ENCODE measurements around the gene AKT3.

DNA sequence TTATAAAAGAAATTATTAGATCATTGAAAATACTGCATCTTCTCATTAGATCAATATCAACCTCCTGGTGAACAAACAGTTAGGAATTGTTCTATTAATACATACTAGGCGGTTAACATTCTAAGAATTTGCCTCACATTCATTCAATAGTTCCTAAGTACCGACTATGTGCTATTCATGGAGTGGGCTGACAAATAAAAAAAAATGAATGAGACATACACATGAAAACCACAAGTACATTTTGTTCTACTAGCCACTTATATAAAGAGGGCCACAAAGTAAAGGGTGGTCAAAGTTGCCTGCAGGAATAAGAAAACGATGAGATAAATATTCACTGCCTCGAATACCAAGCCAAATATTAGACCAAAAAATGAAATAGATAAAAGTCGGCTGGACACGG lies 299.8 kb downstream of the AKT3 start:
- TF ChIP-seq, protein P1, sequence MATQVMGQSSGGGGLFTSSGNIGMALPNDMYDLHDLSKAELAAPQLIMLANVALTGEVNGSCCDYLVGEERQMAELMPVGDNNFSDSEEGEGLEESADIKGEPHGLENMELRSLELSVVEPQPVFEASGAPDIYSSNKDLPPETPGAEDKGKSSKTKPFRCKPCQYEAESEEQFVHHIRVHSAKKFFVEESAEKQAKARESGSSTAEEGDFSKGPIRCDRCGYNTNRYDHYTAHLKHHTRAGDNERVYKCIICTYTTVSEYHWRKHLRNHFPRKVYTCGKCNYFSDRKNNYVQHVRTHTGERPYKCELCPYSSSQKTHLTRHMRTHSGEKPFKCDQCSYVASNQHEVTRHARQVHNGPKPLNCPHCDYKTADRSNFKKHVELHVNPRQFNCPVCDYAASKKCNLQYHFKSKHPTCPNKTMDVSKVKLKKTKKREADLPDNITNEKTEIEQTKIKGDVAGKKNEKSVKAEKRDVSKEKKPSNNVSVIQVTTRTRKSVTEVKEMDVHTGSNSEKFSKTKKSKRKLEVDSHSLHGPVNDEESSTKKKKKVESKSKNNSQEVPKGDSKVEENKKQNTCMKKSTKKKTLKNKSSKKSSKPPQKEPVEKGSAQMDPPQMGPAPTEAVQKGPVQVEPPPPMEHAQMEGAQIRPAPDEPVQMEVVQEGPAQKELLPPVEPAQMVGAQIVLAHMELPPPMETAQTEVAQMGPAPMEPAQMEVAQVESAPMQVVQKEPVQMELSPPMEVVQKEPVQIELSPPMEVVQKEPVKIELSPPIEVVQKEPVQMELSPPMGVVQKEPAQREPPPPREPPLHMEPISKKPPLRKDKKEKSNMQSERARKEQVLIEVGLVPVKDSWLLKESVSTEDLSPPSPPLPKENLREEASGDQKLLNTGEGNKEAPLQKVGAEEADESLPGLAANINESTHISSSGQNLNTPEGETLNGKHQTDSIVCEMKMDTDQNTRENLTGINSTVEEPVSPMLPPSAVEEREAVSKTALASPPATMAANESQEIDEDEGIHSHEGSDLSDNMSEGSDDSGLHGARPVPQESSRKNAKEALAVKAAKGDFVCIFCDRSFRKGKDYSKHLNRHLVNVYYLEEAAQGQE (IDR thresholded peaks at IDR 0.05; ENCODE audit: insufficient read depth in 1 of 2, low read depth in 2 of 2, low read length in 2 of 2): no peak
- TF ChIP-seq POLR2AphosphoS5 (IDR thresholded peaks at IDR 0.05; ENCODE audit: low read depth, low read length) (no peak), TAF1 (IDR thresholded peaks at IDR 0.05; ENCODE audit: borderline replicate concordance, insufficient read depth, low read length) (no peak)
